HEK293 (cell line): ENCODE results near the gene OR10G3.

Experiments used
- CTCF ChIA-PET: fragments of 350-600 bp; formaldehyde crosslinking; extraction: SDS; loops from one replicate; lab custom pipeline; 2021; ENCODE audit warnings: antibody characterized with exemption; lab: Yijun Ruan, JAX
- POLR2A ChIA-PET: fragments of 300-600 bp; formaldehyde crosslinking; extraction: SDS; loops from one replicate; lab custom pipeline; 2020; ENCODE audit warnings: antibody characterized with exemption, inconsistent platforms; lab: Yijun Ruan, JAX
- H3K27ac ChIP-seq: fragments of 200-500 bp; sonication (Bioruptor generic); 2 replicates; pipeline ENCODE4 v1.5.1; 2014; ENCODE audit warnings: low read depth, low read length, control low read depth, inconsistent platforms; ENCODE audit errors: extremely low read depth
- H3K36me3 ChIP-seq, 2 experiments: fragments of 200-500 bp in 1 of 2; sonication (Bioruptor generic) in 1 of 2; 1 replicate in 1 of 2; 2 replicates in 1 of 2; pipeline ENCODE4 v1.5.1; 2014 to 2017; ENCODE audit warnings: inconsistent platforms in 2 of 2, low read length in 2 of 2; ENCODE audit not compliant: control insufficient read depth in 2 of 2, insufficient read depth in 1 of 2
- H3K4me1 ChIP-seq: fragments of 200-500 bp; sonication (Bioruptor generic); 2 replicates; pipeline ENCODE4 v1.5.1; 2014; ENCODE audit warnings: mild to moderate bottlenecking, low read length, inconsistent platforms; ENCODE audit not compliant: control insufficient read depth, insufficient read depth
- H3K4me3 ChIP-seq: 2 replicates; pipeline ENCODE4 v1.5.1; 2011; ENCODE audit warnings: low read depth, mild to moderate bottlenecking, control low read depth, low read length, moderate library complexity
- H3K9me3 ChIP-seq: fragments of 200-500 bp; sonication (Bioruptor generic); 2 replicates; pipeline ENCODE4 v1.5.1; 2014; ENCODE audit warnings: low read depth, low read length, inconsistent platforms; ENCODE audit not compliant: control insufficient read depth, insufficient read depth
- AEBP2 ChIP-seq: fragments of 450-650 bp; formaldehyde crosslinking; IDR thresholded peaks from 2 replicates; pipeline ENCODE4 v1.5.1; 2016; ENCODE audit warnings: missing biosample characterization, missing genetic modification characterization, borderline replicate concordance
- GLIS1 ChIP-seq: fragments of 450-650 bp; formaldehyde crosslinking; IDR thresholded peaks from 2 replicates; pipeline ENCODE4 v1.5.1; 2016; ENCODE audit warnings: missing biosample characterization, missing genetic modification characterization
- MZF1 ChIP-seq: fragments of 450-650 bp; formaldehyde crosslinking; IDR thresholded peaks from 2 replicates; pipeline ENCODE4 v1.5.1; 2017; ENCODE audit warnings: missing biosample characterization, missing genetic modification characterization, borderline replicate concordance
- PRDM6 ChIP-seq: fragments of 450-650 bp; formaldehyde crosslinking; IDR thresholded peaks from 2 replicates; pipeline ENCODE4 v1.5.1; 2017; ENCODE audit warnings: missing biosample characterization, missing genetic modification characterization
- ZBTB44 ChIP-seq: fragments of 450-650 bp; IDR thresholded peaks from 2 replicates; pipeline ENCODE4 v1.5.1; 2018; ENCODE audit warnings: missing biosample characterization, mild to moderate bottlenecking, missing genetic modification characterization
- ZFP41 ChIP-seq: fragments of 450-650 bp; formaldehyde crosslinking; IDR thresholded peaks from 2 replicates; pipeline ENCODE4 v1.5.1; 2016; ENCODE audit warnings: missing biosample characterization, missing genetic modification characterization, borderline replicate concordance
- ZNF18 ChIP-seq: fragments of 450-650 bp; formaldehyde crosslinking; IDR thresholded peaks from 2 replicates; pipeline ENCODE4 v1.5.1; 2016; ENCODE audit warnings: missing biosample characterization, missing genetic modification characterization
- ZNF324 ChIP-seq: fragments of 450-650 bp; formaldehyde crosslinking; IDR thresholded peaks from 2 replicates; pipeline ENCODE4 v1.5.1; 2016; ENCODE audit warnings: missing biosample characterization, missing genetic modification characterization
- ZNF473 ChIP-seq: fragments of 450-650 bp; formaldehyde crosslinking; IDR thresholded peaks from 2 replicates; pipeline ENCODE4 v1.5.1; 2017; ENCODE audit warnings: missing biosample characterization, missing genetic modification characterization
- ZNF501 ChIP-seq: fragments of 450-650 bp; formaldehyde crosslinking; IDR thresholded peaks from 2 replicates; pipeline ENCODE4 v1.5.1; 2016; ENCODE audit warnings: missing biosample characterization, missing genetic modification characterization
- ZNF521 ChIP-seq: fragments of 450-650 bp; formaldehyde crosslinking; IDR thresholded peaks from 2 replicates; pipeline ENCODE4 v1.5.1; 2017; ENCODE audit warnings: missing biosample characterization, mild to moderate bottlenecking, missing genetic modification characterization
- ZNF558 ChIP-seq: fragments of 450-650 bp; formaldehyde crosslinking; IDR thresholded peaks from 2 replicates; pipeline ENCODE4 v1.5.1; 2016; ENCODE audit warnings: missing biosample characterization, missing genetic modification characterization
- ZNF571 ChIP-seq: fragments of 450-650 bp; formaldehyde crosslinking; IDR thresholded peaks from 2 replicates; pipeline ENCODE4 v1.5.0; 2017; ENCODE audit warnings: missing biosample characterization, missing genetic modification characterization
- ZNF623 ChIP-seq: fragments of 450-650 bp; formaldehyde crosslinking; IDR thresholded peaks from 2 replicates; pipeline ENCODE4 v1.5.1; 2016; ENCODE audit warnings: missing biosample characterization, missing genetic modification characterization
- ZNF624 ChIP-seq: fragments of 450-650 bp; formaldehyde crosslinking; IDR thresholded peaks from 2 replicates; pipeline ENCODE4 v1.5.1; 2017; ENCODE audit warnings: missing biosample characterization, missing genetic modification characterization
- ZNF629 ChIP-seq: fragments of 450-650 bp; formaldehyde crosslinking; IDR thresholded peaks from 2 replicates; pipeline ENCODE4 v1.5.1; 2017; ENCODE audit warnings: missing biosample characterization, missing genetic modification characterization
- ZNF670 ChIP-seq: fragments of 450-650 bp; formaldehyde crosslinking; IDR thresholded peaks from 2 replicates; pipeline ENCODE4 v1.5.1; 2016; ENCODE audit warnings: missing biosample characterization, missing genetic modification characterization, low read depth
- ZNF768 ChIP-seq: fragments of 450-650 bp; formaldehyde crosslinking; IDR thresholded peaks from 2 replicates; pipeline ENCODE4 v1.5.1; 2018; ENCODE audit warnings: missing biosample characterization, mild to moderate bottlenecking, missing genetic modification characterization
- ZNF792 ChIP-seq: fragments of 450-650 bp; formaldehyde crosslinking; IDR thresholded peaks from 2 replicates; pipeline ENCODE4 v1.5.1; 2016; ENCODE audit warnings: missing biosample characterization, missing genetic modification characterization
- ZSCAN23 ChIP-seq: fragments of 450-650 bp; formaldehyde crosslinking; IDR thresholded peaks from 2 replicates; pipeline ENCODE4 v1.5.1; 2016; ENCODE audit warnings: missing biosample characterization, missing genetic modification characterization
- ZSCAN5A ChIP-seq: fragments of 450-650 bp; formaldehyde crosslinking; IDR thresholded peaks from 2 replicates; pipeline ENCODE4 v1.5.1; 2016; ENCODE audit warnings: missing biosample characterization, missing genetic modification characterization

OR10G3 gene

GRCh38 chr14:21528381-21529348, 51.2 kb downstream of the OR10G3 start (continued):
- TF ChIP-seq ZBTB44 (tag by site-specific recombination) (no peak), ZNF324 (no peak), ZNF623 (no peak), ZNF792 (tag by site-specific recombination) (no peak), ZNF670 (tag by site-specific recombination) (no peak), PRDM6 (tag by site-specific recombination) (peak; percentile 92), ZFP41 (tag by site-specific recombination) (no peak), ZNF473 (tag by site-specific recombination) (no peak)

- no peak overlapping the region for H3K4me3 ChIP-seq
- peaks cover 17% of the 10 kb centered on the region for H3K4me1 ChIP-seq
- no peak overlapping the region for H3K27ac ChIP-seq
- peaks cover 3 to 27% of the 10 kb centered on the region in 2 experiments; a peak in 2 of 3 replicates for H3K36me3 ChIP-seq
- POLR2A ChIA-PET = interaction anchor here (0.6 to 2.1 kb wide), 3 partner anchors 30 to 143 kb away, joined by 5 to 9 read pairs (median 5); no protein-coding TSS in a partner anchor
- no peak for TF ChIP-seq MZF1 (tag by site-specific recombination)
- no peak for TF ChIP-seq GLIS1
- no peak for TF ChIP-seq AEBP2
- no peak for TF ChIP-seq ZSCAN23
- TF ChIP-seq ZNF624 (tag by site-specific recombination) = no peak
- TF ChIP-seq ZNF18 (tag by site-specific recombination) = no peak
- no peak for TF ChIP-seq ZNF558
- TF ChIP-seq ZNF521 (tag by site-specific recombination) = no peak
- TF ChIP-seq ZSCAN5A (tag by site-specific recombination) = no peak
- TF ChIP-seq ZNF501 (tag by site-specific recombination) = no peak
- no peak for TF ChIP-seq ZNF629 (tag by site-specific recombination)
- no peak for TF ChIP-seq ZNF768 (tag by site-specific recombination)
- TF ChIP-seq ZNF571 (tag by site-specific recombination) = no peak
- TF ChIP-seq, all 188 proteins: peak for 0
- CTCF ChIA-PET = interaction anchor here (2.0 kb wide), 1 partner anchor 32 kb away, joined by 7 read pairs; no protein-coding TSS in a partner anchor
- H3K9me3 ChIP-seq = no peaks in the 10 kb centered on the region
These were observed 52.6 kb downstream of the OR10G3 start for GRCh38 chr14:21527318-21527679.
